ENCODE measurements around the gene CHML. TPM values are rescaled to one million over a fixed set of nuclear protein-coding genes. Genes with fewer than 3 reads are reported as not detected.

The CHML gene
- total and polyA plus RNA-seq, 2 of the 8 experiments (the other 6 are each of a cell fraction or from before 2014, with no cell fraction given) = 11.5 to 82.4 TPM

DNA sequence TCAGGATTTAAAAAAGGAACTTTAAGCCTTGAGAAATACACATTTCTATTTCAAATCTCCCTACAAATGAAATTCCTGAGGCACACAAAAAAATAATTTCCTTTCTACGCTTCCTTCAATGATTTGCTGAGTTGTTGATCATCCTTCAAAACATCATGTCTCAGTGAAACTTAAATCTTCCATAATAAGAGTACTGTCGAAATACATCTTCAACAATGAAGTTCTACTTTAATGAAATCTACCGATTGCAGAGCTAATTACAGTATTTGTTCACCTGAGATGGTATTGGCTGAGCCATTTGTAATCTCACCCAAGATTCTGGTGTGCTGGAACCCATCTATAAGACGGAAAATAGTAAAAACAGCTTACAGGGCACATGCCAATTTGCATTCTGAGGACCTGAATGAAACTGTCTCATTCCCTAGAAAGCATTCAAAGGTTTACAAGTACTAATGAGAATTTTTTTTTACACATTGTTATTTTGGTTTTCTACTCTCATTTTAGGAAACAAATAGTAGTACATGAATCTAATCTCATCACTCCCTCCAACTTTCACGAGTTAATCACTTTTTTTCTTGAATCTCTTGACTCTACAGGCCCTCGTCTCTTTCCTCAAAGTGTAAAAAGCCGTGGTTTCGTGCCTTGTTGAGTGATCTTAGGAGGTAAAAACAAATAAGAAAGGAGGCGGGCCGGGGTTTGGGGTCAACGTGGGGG is 1.1 kb downstream of the CHML start:
- Histone ChIP-seq H3K27ac (ENCODE audit: low read depth, low read length) (0 out of 2 replicates have a peak overlapping the region, but pooled peaks have one; percentile 51), H3K4me1 (replicated peaks in 1 of 4; ENCODE audit: control insufficient read depth in 3 of 4, insufficient read depth in 4 of 4, low read length in 3 of 4) (peaks cover 0 to 7% (median 3%) of the 10 kb centered on the region in 4 experiments; a peak in 5 of 7 replicates), H2BK12ac (ENCODE audit: low read depth, low read length) (no peak overlapping the region), H3K14ac (ENCODE audit: insufficient read length) (no peak overlapping the region), H3K4me3 (ENCODE audit: extremely low read depth in 1 of 4, insufficient read depth in 2 of 4, low read depth in 3 of 4, low read length in 4 of 4) (peak overlapping the region; percentile 70 to 100 (median 98)), H4K91ac (replicated peaks; ENCODE audit: insufficient read length, low read length) (peak overlapping the region; percentile 48), H2BK20ac (ENCODE audit: low read length) (no peak overlapping the region), H3K23ac (ENCODE audit: insufficient read length) (no peak overlapping the region), H4K8ac (ENCODE audit: extremely low read depth, insufficient read depth, low read length) (no peak overlapping the region), H2BK15ac (ENCODE audit: low read length) (no peak overlapping the region), H2AK5ac (ENCODE audit: low read depth, low read length) (no peak overlapping the region), H2BK120ac (replicated peaks; ENCODE audit: low read depth, low read length) (no peak overlapping the region), H3K18ac (ENCODE audit: extremely low read depth, low read length) (no peak overlapping the region), H2AFZ (ENCODE audit: low read length) (0 out of 2 replicates have a peak overlapping the region, but pooled peaks have one; percentile 27), H3K23me2 (ENCODE audit: low read depth, low read length) (peaks cover 4% of the 10 kb centered on the region; the same call in 1 of the 2 replicates), H3K27me3 (replicated peaks in 1 of 4; ENCODE audit: control insufficient read depth in 3 of 4, extremely low read depth in 1 of 4, insufficient read depth in 3 of 4, low read length in 3 of 4) (no peaks in the 10 kb centered on the region; a peak in 1 of 7 replicates), H3K9ac (replicated peaks in 1 of 4; ENCODE audit: extremely low read depth in 1 of 4, low read depth in 3 of 4, low read length in 3 of 4) (peak overlapping the region in 3 of 4 experiments; percentile 46 to 83 (median 65); a peak in 6 of 7 replicates), H4K5ac (ENCODE audit: insufficient read length, low read depth, low read length) (no peak overlapping the region), H3K4ac (replicated peaks; ENCODE audit: insufficient read length, low read depth, low read length) (no peak overlapping the region), H3K79me1 (ENCODE audit: low read depth, low read length) (peaks cover 3% of the 10 kb centered on the region; the same call in 1 of the 2 replicates), H3K9me3 (ENCODE audit: insufficient read depth in 2 of 2, low read depth in 1 of 2, low read length in 1 of 2) (peaks cover 0 to 6% of the 10 kb centered on the region in 2 experiments; a peak in 1 of 4 replicates), H3K36me3 (ENCODE audit: control insufficient read depth in 2 of 4, insufficient read depth in 4 of 4, low read length in 3 of 4) (peaks cover 0 to 22% (median 9%) of the 10 kb centered on the region in 4 experiments; a peak in 6 of 8 replicates), H3K79me2 (ENCODE audit: control insufficient read depth in 1 of 2, insufficient read depth in 2 of 2, low read length in 2 of 2) (peaks cover 3 to 56% of the 10 kb centered on the region in 2 experiments; a peak in 3 of 4 replicates), H3K4me2 (ENCODE audit: insufficient read depth in 1 of 2, low read depth in 2 of 2, low read length in 2 of 2) (peak overlapping the region; percentile 71 to 76), H3K56ac (replicated peaks; ENCODE audit: insufficient read length, low read depth, low read length) (peak overlapping the region; percentile 88), H2BK5ac (ENCODE audit: low read depth, low read length) (peak overlapping the region; percentile 95; the same call in 1 of the 2 replicates), H4K20me1 (replicated peaks in 1 of 2; ENCODE audit: control insufficient read depth in 1 of 2, insufficient read depth in 2 of 2, low read length in 2 of 2) (peaks cover 0 to 10% of the 10 kb centered on the region in 2 experiments)
- CTCF ChIA-PET (ENCODE audit: partially characterized antibody) = interaction anchor here (1.2 kb wide), 1 partner anchor 12 kb away, joined by 3 read pairs; no protein-coding TSS in a partner anchor
- FAIRE-seq (no peak), DNase-seq (ENCODE audit: low read depth in 1 of 2, low spot score in 2 of 2) (no peak)
- POLR2A ChIA-PET (ENCODE audit: partially characterized antibody) = no interaction called here
- WGBS, 2 experiments (ENCODE audit: extremely low coverage in 1 of 2, insufficient coverage in 1 of 2, insufficient read length in 1 of 2, insufficient replicate concordance in 2 of 2, low coverage in 1 of 2, low lambda C conversion rate in 2 of 2, missing lambda C conversion rate in 1 of 2) = 10% methylated on average over 11 of the region's 11 CpGs; no CpG with 5 or more reads in 1 of the 2 experiments
- TF ChIP-seq SIX5 (IDR thresholded peaks at IDR 0.05; ENCODE audit: low read depth, low read length) = no peak
- TF ChIP-seq CTBP2 (IDR thresholded peaks at IDR 0.05; ENCODE audit: borderline replicate concordance, insufficient read depth, insufficient read length, low read length) = no peak
- no peak for TF ChIP-seq SP4 (IDR thresholded peaks at IDR 0.05; ENCODE audit: low read length)
- TF ChIP-seq, protein P1, sequence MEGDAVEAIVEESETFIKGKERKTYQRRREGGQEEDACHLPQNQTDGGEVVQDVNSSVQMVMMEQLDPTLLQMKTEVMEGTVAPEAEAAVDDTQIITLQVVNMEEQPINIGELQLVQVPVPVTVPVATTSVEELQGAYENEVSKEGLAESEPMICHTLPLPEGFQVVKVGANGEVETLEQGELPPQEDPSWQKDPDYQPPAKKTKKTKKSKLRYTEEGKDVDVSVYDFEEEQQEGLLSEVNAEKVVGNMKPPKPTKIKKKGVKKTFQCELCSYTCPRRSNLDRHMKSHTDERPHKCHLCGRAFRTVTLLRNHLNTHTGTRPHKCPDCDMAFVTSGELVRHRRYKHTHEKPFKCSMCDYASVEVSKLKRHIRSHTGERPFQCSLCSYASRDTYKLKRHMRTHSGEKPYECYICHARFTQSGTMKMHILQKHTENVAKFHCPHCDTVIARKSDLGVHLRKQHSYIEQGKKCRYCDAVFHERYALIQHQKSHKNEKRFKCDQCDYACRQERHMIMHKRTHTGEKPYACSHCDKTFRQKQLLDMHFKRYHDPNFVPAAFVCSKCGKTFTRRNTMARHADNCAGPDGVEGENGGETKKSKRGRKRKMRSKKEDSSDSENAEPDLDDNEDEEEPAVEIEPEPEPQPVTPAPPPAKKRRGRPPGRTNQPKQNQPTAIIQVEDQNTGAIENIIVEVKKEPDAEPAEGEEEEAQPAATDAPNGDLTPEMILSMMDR (IDR thresholded peaks at IDR 0.05; ENCODE audit: control extremely low read depth in 1 of 3, insufficient read depth in 1 of 3, low read depth in 1 of 3, low read length in 3 of 3) = no peak
- TF ChIP-seq KDM5A (IDR thresholded peaks at IDR 0.05; ENCODE audit: low read length) = no peak
- TF ChIP-seq POLR2A (IDR thresholded peaks at IDR 0.05; ENCODE audit: control extremely low read depth in 1 of 2, low read depth in 2 of 2, low read length in 2 of 2) = no peak
- no peak for TF ChIP-seq JUND (IDR thresholded peaks at IDR 0.05; ENCODE audit: low read length)
- TF ChIP-seq EZH2 (IDR thresholded peaks at IDR 0.05; ENCODE audit: low read depth, low read length, severe bottlenecking) = no peak
- no peak for TF ChIP-seq HDAC2 (IDR thresholded peaks at IDR 0.05; ENCODE audit: borderline replicate concordance in 1 of 2, low read depth in 2 of 2, low read length in 2 of 2)

Data from H1 (cell line).